Femur (tissue), 1 donor: ENCODE results near the gene KIAA2012.

Experiments
- DNase-seq: peaks from one replicate; pipeline ENCODE4 v3.0.0-alpha.2; 2017

The KIAA2012 gene

GRCh38 chr2:202043475-202043874 is 29.6 kb upstream of the KIAA2012 start:
- no peak for DNase-seq

GRCh38 chr2:202044777-202045176 is 28.3 kb upstream of the KIAA2012 start:
- no peak for DNase-seq

GRCh38 chr2:202046572-202046971 is 26.5 kb upstream of the KIAA2012 start:
- DNase-seq = no peak

- DNase-seq = no peak
Observed at GRCh38 chr2:202049092-202049728, 23.8 kb upstream of the KIAA2012 start.

GRCh38 chr2:202049840-202050239 is 23.2 kb upstream of the KIAA2012 start:
- no peak for DNase-seq

GRCh38 chr2:202050652-202051051 is 22.4 kb upstream of the KIAA2012 start:
- no peak for DNase-seq

GRCh38 chr2:202051499-202052161 is 21.4 kb upstream of the KIAA2012 start:
- DNase-seq = no peak

GRCh38 chr2:202052235-202052634 is 20.8 kb upstream of the KIAA2012 start:
- no peak for DNase-seq

GRCh38 chr2:202054679-202055078 is 18.4 kb upstream of the KIAA2012 start:
- no peak for DNase-seq

GRCh38 chr2:202056611-202057010 is 16.4 kb upstream of the KIAA2012 start:
- DNase-seq = no peak

GRCh38 chr2:202060218-202060617 is 12.8 kb upstream of the KIAA2012 start:
- no peak for DNase-seq

- DNase-seq = no peak
Observed at GRCh38 chr2:202061695-202062094, 11.4 kb upstream of the KIAA2012 start.

GRCh38 chr2:202064171-202064880 is 8.7 kb upstream of the KIAA2012 start:
- peak; percentile 80 for DNase-seq

- no peak for DNase-seq
Observed at GRCh38 chr2:202064881-202065230, 8.2 kb upstream of the KIAA2012 start.

GRCh38 chr2:202065876-202066275 is 7.2 kb upstream of the KIAA2012 start:
- no peak for DNase-seq

GRCh38 chr2:202066875-202067274 is 6.2 kb upstream of the KIAA2012 start:
- no peak for DNase-seq

GRCh38 chr2:202067589-202067988 is 5.5 kb upstream of the KIAA2012 start:
- no peak for DNase-seq

GRCh38 chr2:202069170-202070067 is 3.6 kb upstream of the KIAA2012 start:
- DNase-seq = peak; percentile 38

GRCh38 chr2:202071107-202071506 is 1.9 kb upstream of the KIAA2012 start:
- DNase-seq = no peak

- DNase-seq = no peak
Observed at GRCh38 chr2:202072226-202072625, 829 bp upstream of the KIAA2012 start.

- no peak for DNase-seq
Observed at GRCh38 chr2:202074324-202074723, 1.3 kb downstream of the KIAA2012 start.

- no peak for DNase-seq
Observed at GRCh38 chr2:202079310-202079709, 6.3 kb downstream of the KIAA2012 start.

- no peak for DNase-seq
Observed at GRCh38 chr2:202084265-202084664, 11.2 kb downstream of the KIAA2012 start.
